HepG2 (cell line): ENCODE data around the gene DEPDC5. TPM values are rescaled to one million over a fixed set of nuclear protein-coding genes. Genes with fewer than 3 reads are reported as not detected.

ENCODE experiments used
- GFI1 ChIP-seq: sonication (generic); formaldehyde crosslinking; IDR thresholded peaks from 2 replicates; pipeline ENCODE4 v1.5.0; 2020; ENCODE audit warnings: missing genetic modification reagents, mild to moderate bottlenecking, borderline replicate concordance
- HMG20A ChIP-seq: IDR thresholded peaks from 2 replicates; pipeline ENCODE4 v1.6.1; 2016; ENCODE audit warnings: borderline replicate concordance
- MXI1 ChIP-seq: IDR thresholded peaks from 3 replicates; pipeline ENCODE4 v1.6.1; 2012; ENCODE audit warnings: low read depth, low read length, inconsistent platforms, borderline replicate concordance
- PHF5A ChIP-seq: IDR thresholded peaks from one replicate; pipeline ENCODE4 v1.6.1; 2018; ENCODE audit warnings: low read depth, missing genetic modification reagents; ENCODE audit not compliant: unreplicated experiment
- PITX1 ChIP-seq: sonication (generic); formaldehyde crosslinking; IDR thresholded peaks from 2 replicates; pipeline ENCODE4 v1.5.1; 2020; ENCODE audit warnings: mild to moderate bottlenecking, missing genetic modification reagents
- RELA ChIP-seq: sonication (generic); formaldehyde crosslinking; IDR thresholded peaks from 2 replicates; pipeline ENCODE4 v1.4.0; 2020; ENCODE audit warnings: missing genetic modification reagents
- SPEN ChIP-seq: sonication (generic); formaldehyde crosslinking; IDR thresholded peaks from 2 replicates; pipeline ENCODE4 v1.5.1; 2020; ENCODE audit warnings: low read depth, mild to moderate bottlenecking, missing genetic modification reagents
- TBX3 ChIP-seq: fragments of 450-650 bp; IDR thresholded peaks from 2 replicates; pipeline ENCODE4 v1.6.1; 2017; ENCODE audit warnings: antibody characterized with exemption, mild to moderate bottlenecking, inconsistent platforms, borderline replicate concordance
- ZNF260 ChIP-seq: sonication (generic); formaldehyde crosslinking; IDR thresholded peaks from 2 replicates; pipeline ENCODE4 v1.4.0; 2020; ENCODE audit warnings: missing genetic modification reagents, low read depth, mild to moderate bottlenecking, borderline replicate concordance
- ZSCAN20 ChIP-seq: sonication (generic); formaldehyde crosslinking; IDR thresholded peaks from 2 replicates; pipeline ENCODE4 v1.4.0; 2020; ENCODE audit warnings: missing genetic modification reagents, mild to moderate bottlenecking, borderline replicate concordance
- ZSCAN21 ChIP-seq: sonication (generic); formaldehyde crosslinking; IDR thresholded peaks from 2 replicates; pipeline ENCODE4 v1.8.0; 2022; ENCODE audit warnings: mild to moderate bottlenecking, missing genetic modification reagents, moderate library complexity, borderline replicate concordance
- polyA plus RNA-seq, 8 experiments: library from polyadenylated mRNA; depleted of rRNA in 3 of 8; stranded (reverse) in 7 of 8; unstranded in 1 of 8; fragments of >200 nt; fragmentation: Illumina TruSeq in 4 of 8; extraction: Trizol in 4 of 8; gene quantifications; 2 replicates each; pipeline versions ENCODE4 v1.2.1 to v1.2.3, GENCODE V29; 2011 to 2016; ENCODE audit warnings: low read depth in 4 of 8, missing spikeins in 1 of 8, mixed read lengths in 1 of 8; ENCODE audit not compliant: insufficient read depth in 1 of 8
- total RNA-seq, 5 experiments: library from RNA; depleted of rRNA; stranded (reverse); fragments of >200 nt; fragmentation: Illumina TruSeq; extraction: Trizol; gene quantifications; 2 replicates each; pipeline ENCODE4 v1.2.3, GENCODE V29; 2016; ENCODE audit warnings: low read depth in 1 of 5
- TF ChIP-seq, protein P1 (sequence below): sonication (generic); formaldehyde crosslinking; IDR thresholded peaks from 2 replicates; pipeline ENCODE4 v1.8.1; 2022; ENCODE audit warnings: low read depth, mild to moderate bottlenecking, missing genetic modification reagents
- TF ChIP-seq, protein P2 (sequence below): IDR thresholded peaks from 2 replicates; pipeline ENCODE4 v1.6.1; 2012; ENCODE audit warnings: low read depth, low read length, improper control_type of control experiment
- TF ChIP-seq, protein P3 (sequence below): sonication (generic); formaldehyde crosslinking; IDR thresholded peaks from 2 replicates; pipeline ENCODE4 v1.4.0; 2020; ENCODE audit warnings: missing genetic modification reagents, borderline replicate concordance

DEPDC5 gene
- total and polyA plus RNA-seq, 2 of the 13 experiments (the other 11 are each of a cell fraction or from before 2014, with no cell fraction given), result 9.8 to 12.4 TPM

DNA sequence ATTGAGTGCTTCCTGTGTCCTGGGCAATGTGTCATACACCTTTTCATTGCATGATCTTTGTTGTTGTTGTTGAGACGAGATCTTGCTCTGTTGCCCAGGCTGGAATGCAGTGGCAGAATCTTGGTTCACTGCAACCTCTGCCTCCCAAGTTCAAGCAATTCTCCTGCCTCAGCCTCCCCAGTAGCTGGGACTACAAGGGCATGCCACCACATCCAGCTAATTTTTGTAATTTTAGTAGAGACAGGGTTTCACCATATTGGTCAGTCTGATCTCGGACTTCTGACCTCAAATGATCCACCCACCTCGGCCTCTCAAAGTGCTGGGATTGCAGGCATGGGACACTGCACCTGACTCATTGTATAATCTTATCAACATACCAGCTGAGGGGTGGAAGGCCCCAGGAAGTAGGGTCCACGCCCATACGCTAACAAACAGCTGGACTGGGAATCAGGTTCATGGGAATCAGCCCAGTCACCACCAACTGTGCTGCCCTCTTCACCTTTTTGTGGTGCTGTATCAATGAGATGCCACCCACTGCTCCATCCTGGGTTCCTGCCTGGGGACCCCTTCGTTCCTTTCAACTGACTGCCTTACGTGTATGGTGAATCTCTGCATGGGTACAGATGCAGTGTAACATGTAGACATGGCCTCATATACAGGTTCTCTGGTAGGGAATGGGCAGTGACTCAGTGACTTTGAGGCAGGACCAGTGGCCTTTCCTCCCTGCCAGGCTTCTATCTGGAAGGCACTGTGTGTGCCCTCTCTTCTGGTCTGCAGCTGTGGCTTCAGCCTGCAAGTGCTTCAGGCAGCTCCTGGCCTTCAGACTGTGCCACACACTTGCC is 158.0 kb downstream of the DEPDC5 start (continued):
- TF ChIP-seq, protein P1, sequence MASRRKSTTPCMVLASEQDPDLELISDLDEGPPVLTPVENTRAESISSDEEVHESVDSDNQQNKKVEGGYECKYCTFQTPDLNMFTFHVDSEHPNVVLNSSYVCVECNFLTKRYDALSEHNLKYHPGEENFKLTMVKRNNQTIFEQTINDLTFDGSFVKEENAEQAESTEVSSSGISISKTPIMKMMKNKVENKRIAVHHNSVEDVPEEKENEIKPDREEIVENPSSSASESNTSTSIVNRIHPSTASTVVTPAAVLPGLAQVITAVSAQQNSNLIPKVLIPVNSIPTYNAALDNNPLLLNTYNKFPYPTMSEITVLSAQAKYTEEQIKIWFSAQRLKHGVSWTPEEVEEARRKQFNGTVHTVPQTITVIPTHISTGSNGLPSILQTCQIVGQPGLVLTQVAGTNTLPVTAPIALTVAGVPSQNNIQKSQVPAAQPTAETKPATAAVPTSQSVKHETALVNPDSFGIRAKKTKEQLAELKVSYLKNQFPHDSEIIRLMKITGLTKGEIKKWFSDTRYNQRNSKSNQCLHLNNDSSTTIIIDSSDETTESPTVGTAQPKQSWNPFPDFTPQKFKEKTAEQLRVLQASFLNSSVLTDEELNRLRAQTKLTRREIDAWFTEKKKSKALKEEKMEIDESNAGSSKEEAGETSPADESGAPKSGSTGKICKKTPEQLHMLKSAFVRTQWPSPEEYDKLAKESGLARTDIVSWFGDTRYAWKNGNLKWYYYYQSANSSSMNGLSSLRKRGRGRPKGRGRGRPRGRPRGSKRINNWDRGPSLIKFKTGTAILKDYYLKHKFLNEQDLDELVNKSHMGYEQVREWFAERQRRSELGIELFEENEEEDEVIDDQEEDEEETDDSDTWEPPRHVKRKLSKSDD (CRISPR knock-in tag), result 0 out of 2 replicates have a peak, but pooled peaks have one; percentile 29
- no peak for TF ChIP-seq PHF5A (CRISPR knock-in tag)
- peak; percentile 60; the same call in 1 of the 2 replicates for TF ChIP-seq SPEN (CRISPR knock-in tag)
- no peak for TF ChIP-seq ZSCAN20 (CRISPR knock-in tag)
- 0 out of 2 replicates have a peak, but pooled peaks have one; percentile 27 for TF ChIP-seq HMG20A (CRISPR knock-in tag)
- TF ChIP-seq TBX3, result 0 out of 2 replicates have a peak, but pooled peaks have one; percentile 14
- no peak for TF ChIP-seq ZNF260 (CRISPR knock-in tag)
- TF ChIP-seq ZSCAN21 (CRISPR knock-in tag), result 0 out of 2 replicates have a peak, but pooled peaks have one; percentile 39
- no peak for TF ChIP-seq RELA (CRISPR knock-in tag)
- TF ChIP-seq PITX1 (CRISPR knock-in tag), result peak; percentile 87
- TF ChIP-seq, protein P2, sequence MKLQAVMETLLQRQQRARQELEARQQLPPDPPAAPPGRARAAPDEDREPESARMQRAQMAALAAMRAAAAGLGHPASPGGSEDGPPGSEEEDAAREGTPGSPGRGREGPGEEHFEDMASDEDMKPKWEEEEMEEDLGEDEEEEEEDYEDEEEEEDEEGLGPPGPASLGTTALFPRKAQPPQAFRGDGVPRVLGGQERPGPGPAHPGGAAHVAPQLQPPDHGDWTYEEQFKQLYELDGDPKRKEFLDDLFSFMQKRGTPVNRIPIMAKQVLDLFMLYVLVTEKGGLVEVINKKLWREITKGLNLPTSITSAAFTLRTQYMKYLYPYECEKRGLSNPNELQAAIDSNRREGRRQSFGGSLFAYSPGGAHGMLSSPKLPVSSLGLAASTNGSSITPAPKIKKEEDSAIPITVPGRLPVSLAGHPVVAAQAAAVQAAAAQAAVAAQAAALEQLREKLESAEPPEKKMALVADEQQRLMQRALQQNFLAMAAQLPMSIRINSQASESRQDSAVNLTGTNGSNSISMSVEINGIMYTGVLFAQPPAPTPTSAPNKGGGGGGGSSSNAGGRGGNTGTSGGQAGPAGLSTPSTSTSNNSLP, result peak; percentile 71
- TF ChIP-seq, protein P3, sequence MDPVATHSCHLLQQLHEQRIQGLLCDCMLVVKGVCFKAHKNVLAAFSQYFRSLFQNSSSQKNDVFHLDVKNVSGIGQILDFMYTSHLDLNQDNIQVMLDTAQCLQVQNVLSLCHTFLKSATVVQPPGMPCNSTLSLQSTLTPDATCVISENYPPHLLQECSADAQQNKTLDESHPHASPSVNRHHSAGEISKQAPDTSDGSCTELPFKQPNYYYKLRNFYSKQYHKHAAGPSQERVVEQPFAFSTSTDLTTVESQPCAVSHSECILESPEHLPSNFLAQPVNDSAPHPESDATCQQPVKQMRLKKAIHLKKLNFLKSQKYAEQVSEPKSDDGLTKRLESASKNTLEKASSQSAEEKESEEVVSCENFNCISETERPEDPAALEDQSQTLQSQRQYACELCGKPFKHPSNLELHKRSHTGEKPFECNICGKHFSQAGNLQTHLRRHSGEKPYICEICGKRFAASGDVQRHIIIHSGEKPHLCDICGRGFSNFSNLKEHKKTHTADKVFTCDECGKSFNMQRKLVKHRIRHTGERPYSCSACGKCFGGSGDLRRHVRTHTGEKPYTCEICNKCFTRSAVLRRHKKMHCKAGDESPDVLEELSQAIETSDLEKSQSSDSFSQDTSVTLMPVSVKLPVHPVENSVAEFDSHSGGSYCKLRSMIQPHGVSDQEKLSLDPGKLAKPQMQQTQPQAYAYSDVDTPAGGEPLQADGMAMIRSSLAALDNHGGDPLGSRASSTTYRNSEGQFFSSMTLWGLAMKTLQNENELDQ, result no peak
- TF ChIP-seq MXI1, result peak; percentile 49; the same call in 1 of the 3 replicates
- peak; percentile 87 for TF ChIP-seq GFI1 (CRISPR knock-in tag)
